Activated CD4-positive, alpha-beta T cell treated with anti-CD3 and anti-CD28 coated beads, Interleukin-2, amount 50 U/mL, for 48 hours (primary cell): Measurements from ENCODE around the gene RGN.
"Not testable (repeated sequence)": the region's sequence is repeated elsewhere in the genome, so short reads cannot be mapped to it uniquely, and the experiment has no call there.

Experiments used
- DNase-seq, 2 experiments: peaks; one replicate each; pipeline ENCODE4 v3.0.0-alpha.2; 2020

RGN gene

GRCh38 chrX:47124466-47124865 lies 46.2 kb downstream of the RGN start:
- DNase-seq, result not testable (repeated sequence)

- DNase-seq, result peak; percentile 87 to 91
Measured at GRCh38 chrX:47129157-47129898, 51.1 kb downstream of the RGN start.

DNA sequence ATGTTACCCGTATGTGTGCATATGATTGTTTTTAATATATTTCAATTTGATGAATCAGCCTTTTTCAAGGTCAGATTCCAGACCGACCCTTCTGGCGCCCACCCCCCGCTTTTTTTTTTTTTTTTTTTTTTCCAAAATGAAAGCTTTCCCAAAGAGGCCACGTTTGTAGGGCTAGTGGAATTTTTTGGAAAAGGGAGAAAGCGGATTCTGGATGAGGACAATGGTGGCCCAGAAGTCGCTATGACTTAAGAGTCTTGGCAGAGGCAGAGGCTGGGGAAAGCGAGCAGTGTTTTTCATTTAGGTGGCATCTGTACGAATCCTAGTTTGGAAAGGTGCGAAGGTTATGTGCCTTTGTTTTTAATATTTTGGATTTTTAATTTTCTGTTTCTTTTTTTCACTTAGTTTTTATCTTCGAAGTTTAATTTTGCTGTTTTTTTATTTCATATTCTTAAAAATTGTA lies 51.7 kb downstream of the RGN start:
- DNase-seq, result no peak

GRCh38 chrX:47133493-47133892 lies 55.2 kb downstream of the RGN start:
- DNase-seq, result no peak

DNA sequence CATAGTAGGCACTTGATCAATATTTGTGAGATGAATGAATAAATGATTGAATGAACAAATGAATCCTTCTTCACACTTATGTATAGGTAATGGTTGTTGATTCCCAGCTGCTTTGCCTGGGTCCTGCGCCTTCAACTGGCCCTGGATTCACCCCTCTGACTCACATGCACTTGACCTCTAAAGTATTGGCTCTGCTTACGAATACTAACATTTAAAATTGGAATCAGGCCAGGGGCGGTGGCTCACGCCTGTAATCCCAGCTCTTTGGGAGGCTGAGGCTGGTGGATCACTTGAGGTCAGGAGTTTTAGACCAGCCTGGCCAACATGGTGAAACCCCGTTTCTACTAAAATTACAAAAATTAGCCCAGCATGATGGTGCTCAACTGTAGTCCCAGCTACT lies 57.4 kb downstream of the RGN start:
- DNase-seq, result not testable (repeated sequence)

- no peak for DNase-seq
Measured at GRCh38 chrX:47138171-47138570, 59.9 kb downstream of the RGN start.
